Trophoblast cell (in vitro differentiated cells and primary cell): ENCODE measurements around the gene GAB3.
"Not testable (repeated sequence)": the region's sequence is repeated elsewhere in the genome, so short reads cannot be mapped to it uniquely, and the experiment has no call there.

Experiments
- DNase-seq, 2 donors: peaks; one replicate each; pipeline ENCODE4 v3.0.0-alpha.2; 2016
- H2AFZ ChIP-seq: 2 replicates; pipeline ENCODE4 v1.6.1; 2013; ENCODE audit warnings: low read length, moderate library complexity, mild to moderate bottlenecking; ENCODE audit not compliant: insufficient read depth, poor library complexity
- H2AK5ac ChIP-seq: 2 replicates; pipeline ENCODE4 v1.6.1; 2013; ENCODE audit warnings: mild to moderate bottlenecking, low read length
- H2BK120ac ChIP-seq: 2 replicates; pipeline ENCODE4 v1.6.1; 2013; ENCODE audit warnings: low read length, mild to moderate bottlenecking, moderate library complexity; ENCODE audit not compliant: insufficient read depth, poor library complexity
- H2BK12ac ChIP-seq: 2 replicates; pipeline ENCODE4 v1.6.1; 2013; ENCODE audit warnings: mild to moderate bottlenecking, low read length, moderate library complexity
- H2BK5ac ChIP-seq: 2 replicates; pipeline ENCODE4 v1.6.1; 2013; ENCODE audit warnings: low read length, low read depth, moderate library complexity, mild to moderate bottlenecking; ENCODE audit not compliant: poor library complexity
- H3K14ac ChIP-seq: 2 replicates; pipeline ENCODE4 v1.6.1; 2013; ENCODE audit warnings: mild to moderate bottlenecking, low read length
- H3K18ac ChIP-seq: 2 replicates; pipeline ENCODE4 v1.6.1; 2013; ENCODE audit warnings: mild to moderate bottlenecking, low read length
- H3K23ac ChIP-seq: 2 replicates; pipeline ENCODE4 v1.6.1; 2013; ENCODE audit warnings: low read length
- H3K27ac ChIP-seq: 2 replicates; pipeline ENCODE4 v1.5.1; 2013; ENCODE audit warnings: low read depth, mild to moderate bottlenecking, inconsistent platforms, low read length, moderate library complexity
- H3K27me3 ChIP-seq: 2 replicates; pipeline ENCODE4 v1.6.1; 2013; ENCODE audit warnings: inconsistent platforms, mild to moderate bottlenecking, low read length, moderate library complexity; ENCODE audit not compliant: insufficient read depth
- H3K36me3 ChIP-seq, 2 experiments: 1 replicate in 1 of 2; 2 replicates in 1 of 2; pipeline ENCODE4 v1.6.1; 2013; ENCODE audit warnings: low read length in 2 of 2, mild to moderate bottlenecking in 2 of 2, moderate library complexity in 1 of 2; ENCODE audit not compliant: insufficient read depth in 2 of 2, control insufficient read depth in 1 of 2
- H3K4ac ChIP-seq: 2 replicates; pipeline ENCODE4 v1.6.1; 2013; ENCODE audit warnings: low read depth, mild to moderate bottlenecking, low read length, moderate library complexity
- H3K4me1 ChIP-seq, 2 experiments: 1 replicate in 1 of 2; 2 replicates in 1 of 2; pipeline ENCODE4 v1.6.1; 2013; ENCODE audit warnings: low read length in 2 of 2, mild to moderate bottlenecking in 2 of 2, moderate library complexity in 1 of 2; ENCODE audit not compliant: insufficient read depth in 2 of 2, control insufficient read depth in 1 of 2
- H3K4me2 ChIP-seq: 2 replicates; pipeline ENCODE4 v1.6.1; 2013; ENCODE audit warnings: inconsistent platforms, mild to moderate bottlenecking, low read length, moderate library complexity
- H3K4me3 ChIP-seq: 2 replicates; pipeline ENCODE4 v1.5.1; 2013; ENCODE audit warnings: mild to moderate bottlenecking, low read depth, low read length, inconsistent platforms
- H3K79me1 ChIP-seq: one replicate; pipeline ENCODE4 v1.6.1; 2013; ENCODE audit warnings: low read length
- H3K79me2 ChIP-seq: 2 replicates; pipeline ENCODE4 v1.6.1; 2013; ENCODE audit warnings: low read length, mild to moderate bottlenecking; ENCODE audit not compliant: control insufficient read depth, insufficient read depth, poor library complexity
- H3K9ac ChIP-seq: 2 replicates; pipeline ENCODE4 v1.6.1; 2013; ENCODE audit warnings: mild to moderate bottlenecking, low read length
- H3K9me3 ChIP-seq: 2 replicates; pipeline ENCODE4 v1.6.1; 2013; ENCODE audit warnings: low read depth, mild to moderate bottlenecking, control low read depth, inconsistent platforms, low read length; ENCODE audit not compliant: insufficient read depth
- H4K12ac ChIP-seq: 2 replicates; pipeline ENCODE4 v1.6.1; 2013; ENCODE audit warnings: low read depth, mild to moderate bottlenecking, low read length, moderate library complexity
- H4K8ac ChIP-seq: 2 replicates; pipeline ENCODE4 v1.6.1; 2013; ENCODE audit warnings: low read depth, mild to moderate bottlenecking, low read length, moderate library complexity
- H4K91ac ChIP-seq: one replicate; pipeline ENCODE4 v1.6.1; 2013; ENCODE audit warnings: low read depth, mild to moderate bottlenecking, low read length, moderate library complexity
- WGBS: extraction: QIAGEN DNeasy Blood & Tissue Kit; methylation state at CpG from one replicate; pipeline ENCODE4 v1.1.7; 2013; ENCODE audit warnings: missing lambda C conversion rate; ENCODE audit not compliant: insufficient read length, insufficient coverage; ENCODE audit errors: extremely low coverage; 5-methylcytosine and 5-hydroxymethylcytosine counted together

The GAB3 gene

DNA sequence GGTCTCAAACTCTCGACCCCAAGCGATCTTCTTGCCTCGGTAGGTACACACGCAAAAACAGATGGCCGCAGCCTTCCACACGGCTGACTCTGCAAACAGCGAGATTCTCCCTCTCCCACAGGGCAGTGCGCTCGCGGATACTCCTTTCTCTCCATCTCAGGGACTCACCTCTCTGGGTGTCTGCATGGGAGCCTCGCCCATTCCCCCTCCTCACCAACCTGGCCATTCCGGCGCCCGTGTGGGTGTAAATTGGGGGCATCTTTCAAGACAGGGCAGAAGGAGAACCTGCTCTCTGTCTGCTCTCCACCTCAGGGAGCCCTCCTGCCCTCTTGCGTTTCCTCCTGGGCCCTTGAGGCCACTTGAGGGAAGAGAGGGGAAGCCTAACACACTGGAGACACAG is 101.9 kb downstream of the GAB3 start:
- Histone ChIP-seq H3K79me1 (no peaks in the 10 kb centered on the region), H3K4me1 (no peaks in the 10 kb centered on the region), H3K4ac (no peak overlapping the region), H2BK120ac (no peak overlapping the region), H3K9me3 (no peaks in the 10 kb centered on the region), H3K36me3 (no peaks in the 10 kb centered on the region), H2AK5ac (no peak overlapping the region), H3K79me2 (no peaks in the 10 kb centered on the region), H3K27ac (no peak overlapping the region), H3K18ac (no peak overlapping the region), H2BK12ac (no peak overlapping the region), H2BK5ac (no peak overlapping the region), H3K4me3 (no peak overlapping the region), H3K9ac (no peak overlapping the region), H4K12ac (no peak overlapping the region), H4K8ac (no peak overlapping the region), H3K14ac (no peak overlapping the region), H3K23ac (no peak overlapping the region), H4K91ac (no peak overlapping the region), H3K27me3 (no peaks in the 10 kb centered on the region), H2AFZ (no peak overlapping the region), H3K4me2 (no peak overlapping the region)
- no peak for DNase-seq
- no CpG with 5 or more reads among the region's 15 CpGs for WGBS

DNA sequence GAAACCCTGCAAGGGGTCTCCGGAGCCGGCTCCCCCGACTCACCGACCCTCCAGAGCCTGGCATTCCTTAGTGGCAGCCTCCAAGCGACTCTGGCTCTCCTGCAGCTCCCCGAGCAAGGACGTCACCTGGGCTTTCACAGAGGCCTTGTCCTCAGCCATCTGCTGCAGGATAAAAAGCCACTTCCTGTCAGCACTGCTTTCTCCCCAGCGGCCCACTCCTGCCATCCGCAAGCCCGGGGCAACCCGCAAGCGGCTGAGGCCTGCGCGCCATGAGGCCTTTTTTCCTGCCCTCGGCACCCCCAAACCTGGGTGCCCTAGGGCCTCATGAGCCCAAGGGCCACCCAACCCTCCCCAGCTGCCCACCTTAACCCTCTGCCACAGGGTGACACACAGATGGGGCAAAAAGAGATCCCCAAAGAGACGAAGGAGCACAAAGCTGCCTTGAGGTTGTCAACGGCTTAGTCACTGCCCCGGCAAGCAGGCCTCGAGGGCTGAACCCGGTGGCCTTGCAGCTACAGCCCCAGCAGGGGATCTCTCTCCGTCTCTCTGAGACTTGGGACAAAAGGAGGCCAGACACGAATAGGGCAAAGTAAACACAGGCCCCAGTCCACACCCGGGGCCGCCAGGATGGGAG is 105.0 kb downstream of the GAB3 start:
- DNase-seq, H3K4me3 ChIP-seq, H3K23ac ChIP-seq, H3K4me1 ChIP-seq, H3K4me2 ChIP-seq, H3K79me1 ChIP-seq, H4K12ac ChIP-seq, H3K9me3 ChIP-seq, H2BK5ac ChIP-seq, H3K36me3 ChIP-seq, H3K27ac ChIP-seq, H4K8ac ChIP-seq, H3K79me2 ChIP-seq, H2BK12ac ChIP-seq, H3K14ac ChIP-seq, H3K9ac ChIP-seq, H2BK120ac ChIP-seq, H3K27me3 ChIP-seq, H2AFZ ChIP-seq, H4K91ac ChIP-seq, H3K18ac ChIP-seq, H2AK5ac ChIP-seq, H3K4ac ChIP-seq: not testable (repeated sequence)
- no CpG with 5 or more reads among the region's 24 CpGs for WGBS

DNA sequence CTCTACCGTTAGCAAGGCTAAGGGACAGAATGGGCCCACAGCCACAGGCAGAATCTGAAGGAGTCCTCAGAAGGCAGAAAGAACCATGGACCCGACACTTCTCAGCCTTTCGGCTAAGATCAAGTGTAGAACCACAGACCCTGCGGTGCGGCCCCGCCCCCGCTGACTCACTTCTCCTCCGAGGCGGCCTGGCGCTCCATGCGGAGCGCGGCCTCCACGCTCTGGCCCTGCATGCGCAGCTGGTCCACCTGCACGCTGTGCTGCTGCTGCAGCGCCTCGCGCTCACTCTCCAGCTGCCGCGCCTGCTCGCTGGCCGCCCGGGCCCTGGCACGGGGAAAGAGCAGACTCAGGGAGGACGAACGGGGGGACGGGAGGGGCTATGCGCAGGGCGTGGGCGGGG is 107.2 kb downstream of the GAB3 start:
- H3K79me1 ChIP-seq, H3K79me2 ChIP-seq, H3K4ac ChIP-seq, H3K36me3 ChIP-seq, H3K23ac ChIP-seq, H3K14ac ChIP-seq, H3K9me3 ChIP-seq, H4K8ac ChIP-seq, H4K12ac ChIP-seq, H4K91ac ChIP-seq, H3K9ac ChIP-seq, H2BK12ac ChIP-seq, H3K4me1 ChIP-seq, H2AK5ac ChIP-seq, H2BK5ac ChIP-seq, H3K4me2 ChIP-seq, DNase-seq, H3K27me3 ChIP-seq, H3K18ac ChIP-seq, H2AFZ ChIP-seq, H3K27ac ChIP-seq, H2BK120ac ChIP-seq, H3K4me3 ChIP-seq: not testable (repeated sequence)
- WGBS: no CpG with 5 or more reads among the region's 31 CpGs

DNA sequence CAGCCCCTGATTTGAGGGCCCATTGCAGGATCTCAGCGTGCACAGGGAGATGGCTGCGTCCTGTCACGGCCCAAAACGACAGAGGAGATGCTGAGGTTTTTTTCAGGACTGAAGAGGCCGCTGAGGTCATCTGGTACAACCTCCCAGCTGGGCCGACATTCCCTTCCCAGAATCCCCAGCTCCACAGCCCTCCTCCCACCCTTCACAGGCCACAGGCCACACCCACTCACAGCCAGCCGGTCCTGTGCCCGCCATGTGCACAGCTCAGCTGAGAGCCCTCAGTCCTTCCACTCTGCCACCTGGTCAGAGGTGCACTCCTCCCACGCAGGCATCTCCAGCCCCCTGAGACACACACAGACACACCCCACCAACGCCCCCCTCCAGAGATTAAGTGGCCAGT is 109.1 kb downstream of the GAB3 start:
- H4K12ac ChIP-seq, H2AK5ac ChIP-seq, H3K79me1 ChIP-seq, H3K4me3 ChIP-seq, H2AFZ ChIP-seq, H3K27ac ChIP-seq, H3K79me2 ChIP-seq, H3K23ac ChIP-seq, H3K27me3 ChIP-seq, H2BK12ac ChIP-seq, H3K4ac ChIP-seq, H3K14ac ChIP-seq, H3K4me1 ChIP-seq, H4K91ac ChIP-seq, H2BK120ac ChIP-seq, H3K18ac ChIP-seq, DNase-seq, H3K4me2 ChIP-seq, H3K9ac ChIP-seq, H3K36me3 ChIP-seq, H4K8ac ChIP-seq, H3K9me3 ChIP-seq, H2BK5ac ChIP-seq: not testable (repeated sequence)
- WGBS: no CpG with 5 or more reads among the region's 10 CpGs
